CMK (cell line): ENCODE measurements around the gene PGC.

Experiments
- DNase-seq: peaks from one replicate; pipeline ENCODE4 v3.0.0-alpha.2; 2010; ENCODE audit warnings: low read depth

Gene PGC

DNA sequence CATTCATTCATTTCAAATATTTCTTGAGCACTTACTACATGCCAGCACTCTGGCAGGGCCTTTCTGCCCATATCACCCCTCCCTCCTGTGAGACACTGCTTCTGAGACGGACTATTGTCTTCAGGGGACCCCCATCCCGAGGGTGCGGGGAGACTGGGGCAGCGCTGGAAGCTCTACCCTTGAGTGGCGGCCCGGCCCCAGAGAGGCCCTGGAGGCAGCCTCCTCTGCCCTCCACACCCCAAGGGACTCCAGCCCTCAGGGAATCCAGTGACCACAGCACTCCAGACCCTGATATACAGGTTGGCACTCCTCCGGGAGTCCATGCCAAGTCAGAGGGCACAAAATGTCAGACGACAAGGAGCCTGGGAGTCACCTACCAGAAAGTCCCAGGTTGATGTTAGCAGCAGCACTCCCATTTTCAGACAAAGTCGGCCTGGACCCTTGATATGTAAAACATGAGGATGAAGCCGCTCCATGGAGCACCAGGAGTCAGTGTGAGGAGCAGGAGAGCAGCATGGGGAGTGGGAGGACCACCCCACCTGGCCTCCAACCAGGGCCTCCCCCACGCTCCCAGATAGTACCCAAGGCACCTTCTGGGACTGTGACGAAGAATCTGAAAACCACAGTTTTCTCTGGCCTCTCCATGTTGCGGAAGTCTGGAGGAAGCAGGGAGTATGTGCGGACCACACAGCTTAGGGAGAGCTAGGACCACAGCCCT lies 32.5 kb downstream of the PGC start:
- DNase-seq, result no peak

DNA sequence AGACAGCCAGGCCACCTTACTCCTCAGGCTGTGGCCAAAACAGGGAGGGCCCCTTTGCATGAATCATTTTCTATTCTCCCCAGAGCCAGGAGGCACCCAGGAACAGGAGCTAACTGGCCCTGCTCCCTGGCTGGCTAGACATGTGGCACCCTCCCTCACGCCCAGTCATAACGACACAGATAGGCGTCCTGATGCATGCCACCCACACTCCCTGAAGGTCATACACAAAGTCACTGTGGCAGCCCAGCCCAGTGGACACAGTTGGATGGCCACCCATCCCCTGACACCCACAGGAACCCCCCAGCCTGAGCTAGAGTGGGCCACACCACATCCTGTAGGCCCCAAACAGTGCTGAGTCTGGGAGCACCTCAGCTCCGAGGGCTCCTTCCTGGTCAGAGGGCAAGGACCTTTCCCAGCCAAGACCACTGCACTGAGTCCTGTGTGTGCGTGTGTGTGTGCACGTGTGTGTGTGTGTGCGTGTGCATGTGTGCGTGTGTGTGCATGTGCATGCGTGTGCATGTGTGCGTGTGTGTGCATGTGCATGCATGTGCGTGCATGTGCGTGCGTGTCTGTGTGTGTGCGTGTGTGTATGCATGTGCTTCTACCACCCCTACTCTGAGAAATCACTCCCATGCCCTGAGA lies 33.4 kb downstream of the PGC start:
- no peak for DNase-seq

DNA sequence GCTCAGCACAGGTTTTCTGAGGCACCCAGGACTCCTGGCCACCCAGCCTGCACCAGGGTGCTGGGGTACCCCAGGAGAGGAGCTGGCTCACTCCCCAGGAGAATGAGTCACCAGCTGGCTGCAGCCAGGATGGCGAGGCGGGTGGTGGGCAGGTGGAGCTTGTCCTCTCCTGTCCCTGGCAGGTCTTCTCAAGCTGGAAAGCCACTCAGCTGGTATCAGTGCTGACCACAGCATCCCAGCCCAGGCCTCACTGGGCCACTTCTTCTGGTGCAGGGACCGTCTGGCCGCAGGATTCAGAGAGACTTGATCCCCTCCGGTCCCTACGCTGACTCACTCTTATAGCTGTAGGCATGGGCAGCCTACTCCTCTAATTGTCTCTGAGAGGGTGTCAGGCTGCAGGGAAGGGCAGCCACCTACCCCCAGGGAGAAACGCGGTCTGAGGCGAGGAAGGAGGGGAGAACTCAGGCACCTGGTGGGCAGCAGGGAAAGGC lies 34.0 kb downstream of the PGC start:
- no peak for DNase-seq

DNA sequence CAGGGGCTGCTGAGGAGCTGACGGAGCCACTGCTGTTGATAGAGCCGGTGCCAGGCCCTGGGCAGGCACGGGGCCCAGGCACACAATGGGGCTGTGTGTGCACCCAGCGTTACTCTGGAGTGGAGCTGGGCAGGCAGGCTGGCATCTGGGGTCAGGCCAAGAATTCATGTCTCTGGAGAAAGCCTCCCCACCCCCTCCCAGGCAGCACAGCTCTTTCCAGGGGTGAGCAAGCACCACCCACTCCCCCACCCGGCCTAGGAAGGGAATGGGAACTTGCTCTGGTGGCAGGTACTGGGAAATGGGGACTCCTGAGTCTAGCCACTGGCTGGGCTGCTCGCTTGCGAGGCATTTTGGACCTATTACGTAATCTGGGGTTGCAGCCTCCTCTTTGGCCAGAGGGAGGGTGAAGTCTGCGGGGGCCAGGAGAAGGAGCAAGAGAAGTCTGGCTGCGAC lies 34.5 kb downstream of the PGC start:
- DNase-seq, result no peak

DNA sequence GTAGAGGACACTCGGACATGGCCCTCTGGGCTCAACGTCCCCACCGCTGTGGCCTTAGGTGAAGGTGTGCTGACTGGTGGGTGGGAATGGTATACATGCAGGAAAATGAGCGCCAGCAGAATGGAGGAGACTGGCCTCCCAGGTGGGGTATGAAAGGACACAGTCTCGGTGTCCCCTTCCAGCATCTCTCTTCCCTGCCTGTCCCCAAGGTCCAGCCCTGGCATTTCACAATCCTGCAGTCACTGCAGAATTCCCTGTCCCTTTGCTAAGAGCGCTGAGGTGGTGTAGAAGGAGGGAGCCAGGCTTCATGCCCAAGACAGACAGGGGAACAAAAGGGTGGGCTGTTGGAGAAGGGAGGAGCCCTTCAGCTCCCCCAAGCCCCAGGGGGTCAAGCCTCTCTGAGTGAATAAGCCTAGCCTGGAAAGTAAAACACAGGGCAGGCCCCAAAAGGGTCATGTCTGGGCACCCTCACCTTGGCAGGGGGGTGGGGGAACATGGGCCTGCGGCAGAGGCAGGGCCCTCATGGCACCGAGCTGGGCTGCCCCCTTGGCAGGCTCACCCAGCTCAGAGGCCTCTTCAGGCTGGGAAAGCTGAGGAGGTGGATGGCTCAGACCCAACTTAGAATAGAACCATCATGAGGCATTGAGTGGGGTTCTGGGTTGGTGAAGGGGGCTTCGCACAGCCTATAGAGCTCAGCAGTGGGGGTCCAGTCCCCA lies 35.7 kb downstream of the PGC start:
- DNase-seq, result no peak

DNA sequence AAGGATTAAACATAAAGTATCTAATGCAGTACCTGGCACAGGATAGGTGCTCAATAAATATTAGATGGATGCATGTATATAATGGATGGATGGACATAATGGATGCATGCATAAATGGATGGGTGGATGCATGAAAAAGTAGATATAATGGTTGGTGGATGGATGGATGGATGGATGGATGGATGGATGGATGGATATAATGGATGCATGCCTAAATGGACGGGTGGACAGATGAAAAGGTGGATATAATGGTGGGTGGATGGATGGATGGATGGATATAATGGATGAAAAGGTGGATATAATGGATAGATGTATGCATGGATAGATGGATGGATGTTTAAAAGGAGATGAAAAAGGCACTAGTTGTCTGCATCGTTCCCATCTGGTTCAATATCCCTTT lies 37.8 kb downstream of the PGC start:
- no peak for DNase-seq

DNA sequence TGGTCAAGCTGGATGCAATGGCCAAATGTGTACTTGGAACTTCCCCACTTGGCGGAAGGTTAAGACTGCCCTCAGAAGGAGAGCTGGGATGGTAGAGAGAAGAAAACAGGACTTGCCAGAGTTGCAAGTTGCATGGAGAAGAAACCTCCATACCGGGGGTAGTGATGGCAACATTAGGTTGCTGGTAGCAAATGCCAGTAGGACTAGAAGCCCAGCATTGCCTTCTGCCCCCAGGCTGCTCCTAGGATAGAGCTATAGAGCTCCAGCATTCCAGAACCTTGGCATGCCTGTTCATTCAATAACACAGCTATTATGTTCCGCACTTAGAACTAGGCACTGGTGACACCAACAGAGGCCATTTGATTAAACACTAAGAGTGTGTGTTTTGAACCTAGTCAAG lies 38.3 kb downstream of the PGC start:
- DNase-seq, result no peak

DNA sequence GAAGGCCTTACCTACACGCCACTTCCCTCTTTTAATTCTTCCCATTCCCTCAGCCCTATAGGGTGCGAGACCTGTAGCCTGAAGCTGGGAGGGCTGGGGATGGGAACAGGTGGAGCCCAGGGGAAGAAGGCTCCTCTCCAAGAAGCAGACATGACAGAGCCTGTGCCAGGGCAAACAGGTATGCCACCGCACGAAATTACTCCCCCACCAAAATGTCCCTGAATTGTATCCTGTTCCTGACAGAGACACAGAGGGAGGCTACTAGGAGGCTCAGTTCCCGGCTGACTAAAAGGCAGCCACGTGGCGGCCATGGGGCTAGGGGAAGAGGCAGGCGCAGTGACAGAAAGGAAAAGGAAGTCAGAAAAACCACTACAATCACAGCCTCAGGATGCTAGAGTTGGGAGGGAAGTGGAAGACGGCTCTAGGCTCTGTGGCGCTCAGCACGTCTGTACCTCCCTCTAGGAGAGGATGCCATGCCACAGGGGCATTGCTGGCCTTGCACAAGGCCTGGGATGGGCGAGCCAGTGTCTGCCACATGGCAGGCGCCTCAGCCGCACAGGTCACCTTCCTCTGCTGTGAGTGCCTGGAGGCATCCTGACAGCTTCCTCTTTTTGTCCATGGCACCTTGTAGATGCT lies 39.5 kb downstream of the PGC start:
- no peak for DNase-seq

DNA sequence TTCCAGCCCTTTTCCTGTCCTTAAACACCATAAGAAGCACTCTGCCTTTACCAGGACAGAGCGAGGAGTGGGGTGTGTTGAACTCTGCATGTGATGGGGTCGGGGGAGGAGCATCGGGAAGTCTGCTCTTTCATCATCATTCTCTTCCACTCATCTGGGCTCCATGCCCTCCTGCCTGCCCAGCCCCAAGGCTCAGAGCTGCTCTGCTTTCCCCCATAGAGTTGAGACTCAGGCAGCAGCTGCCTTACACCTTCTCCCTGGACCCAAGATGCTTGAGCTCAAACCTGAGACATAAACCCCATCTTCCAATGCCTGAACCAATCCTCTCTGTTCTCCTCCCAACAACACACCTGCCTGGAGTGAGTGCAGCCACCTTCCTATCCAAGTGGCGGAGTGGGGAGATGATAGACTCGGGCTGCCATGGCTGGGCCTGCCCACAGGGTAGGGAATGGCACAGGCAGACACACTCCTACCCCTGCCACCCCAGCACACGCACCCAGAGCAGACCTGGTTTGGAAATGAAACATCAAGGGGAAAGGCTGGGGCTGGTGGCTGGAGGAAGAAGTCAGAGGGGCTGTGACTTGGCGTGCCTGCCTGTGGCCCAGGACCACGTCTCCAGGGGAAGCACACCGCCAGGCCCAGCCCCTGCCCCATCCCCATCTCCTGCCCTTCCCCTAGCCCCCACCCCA lies 40.2 kb downstream of the PGC start:
- DNase-seq, result no peak

DNA sequence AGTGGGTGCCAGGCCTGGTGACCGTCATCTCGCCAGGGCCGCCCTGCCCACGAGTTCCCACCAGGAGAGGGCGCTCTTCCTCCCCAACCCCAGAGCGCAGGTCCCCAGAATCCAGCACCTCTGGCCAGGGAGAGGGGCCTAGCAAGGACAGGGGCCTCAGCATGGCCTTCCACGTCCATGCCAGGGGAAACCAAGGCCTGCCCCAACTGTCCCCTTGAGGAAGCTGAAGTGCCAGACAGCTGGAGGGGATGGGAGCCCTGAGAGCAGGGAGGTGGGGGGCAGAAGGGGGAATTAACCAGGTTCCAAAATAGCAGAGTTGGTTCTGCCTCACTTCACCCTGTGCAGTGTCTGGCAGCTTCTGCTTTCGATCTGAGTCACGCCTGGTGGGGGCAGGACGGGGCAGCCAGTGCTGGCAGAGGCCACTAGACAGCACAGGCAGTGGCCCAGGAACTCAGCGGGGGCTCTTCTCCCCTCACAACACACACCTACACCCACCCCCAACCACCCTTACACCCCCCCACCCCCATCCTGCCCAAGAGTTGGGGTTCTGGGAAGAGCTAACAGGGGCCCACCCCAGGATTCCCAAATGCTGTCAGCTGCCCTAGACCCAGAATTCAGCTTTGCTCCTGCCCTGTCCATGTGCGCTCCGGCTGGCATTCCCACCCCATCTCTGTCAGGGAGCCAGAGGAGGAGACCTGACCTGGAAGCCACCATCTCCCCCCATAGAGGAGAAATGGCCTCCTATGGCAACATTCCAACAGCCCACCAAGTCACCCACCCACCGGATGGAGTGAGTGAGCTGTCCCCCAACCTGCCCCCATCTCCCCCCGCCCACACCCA lies 41.0 kb downstream of the PGC start:
- DNase-seq, result no peak

DNA sequence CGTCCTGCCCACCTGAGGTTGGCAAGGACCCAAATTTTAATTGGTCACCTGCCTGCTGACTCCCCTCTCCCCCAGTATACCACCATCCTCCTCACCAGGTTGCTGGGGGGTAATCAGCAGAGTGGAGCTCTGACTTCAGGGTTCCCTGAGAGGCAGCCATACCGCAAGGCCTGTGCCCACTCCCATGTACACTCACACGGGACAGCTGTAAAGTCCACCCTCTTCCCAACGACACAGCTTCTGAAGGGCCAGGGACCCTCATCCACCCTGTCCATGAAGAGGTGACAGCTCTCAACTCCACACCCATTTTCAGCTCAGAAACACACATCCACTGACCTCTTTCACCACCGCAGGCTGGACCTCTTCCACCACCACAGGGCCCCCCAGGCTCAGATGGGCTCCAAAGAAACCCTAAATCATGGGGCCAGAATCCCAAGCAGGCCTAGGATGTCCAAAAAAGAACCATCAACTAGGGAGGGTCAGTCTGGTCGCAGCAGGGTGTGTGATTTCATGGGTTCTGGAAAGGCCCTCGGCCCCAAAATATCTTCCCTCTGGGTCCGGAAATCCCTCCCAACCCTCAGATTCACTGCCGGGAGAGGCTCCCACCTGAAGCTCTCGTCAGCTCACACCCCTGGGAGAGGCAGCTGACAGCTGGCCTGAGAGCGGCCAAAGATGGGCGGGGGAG lies 41.7 kb downstream of the PGC start:
- no peak for DNase-seq

DNA sequence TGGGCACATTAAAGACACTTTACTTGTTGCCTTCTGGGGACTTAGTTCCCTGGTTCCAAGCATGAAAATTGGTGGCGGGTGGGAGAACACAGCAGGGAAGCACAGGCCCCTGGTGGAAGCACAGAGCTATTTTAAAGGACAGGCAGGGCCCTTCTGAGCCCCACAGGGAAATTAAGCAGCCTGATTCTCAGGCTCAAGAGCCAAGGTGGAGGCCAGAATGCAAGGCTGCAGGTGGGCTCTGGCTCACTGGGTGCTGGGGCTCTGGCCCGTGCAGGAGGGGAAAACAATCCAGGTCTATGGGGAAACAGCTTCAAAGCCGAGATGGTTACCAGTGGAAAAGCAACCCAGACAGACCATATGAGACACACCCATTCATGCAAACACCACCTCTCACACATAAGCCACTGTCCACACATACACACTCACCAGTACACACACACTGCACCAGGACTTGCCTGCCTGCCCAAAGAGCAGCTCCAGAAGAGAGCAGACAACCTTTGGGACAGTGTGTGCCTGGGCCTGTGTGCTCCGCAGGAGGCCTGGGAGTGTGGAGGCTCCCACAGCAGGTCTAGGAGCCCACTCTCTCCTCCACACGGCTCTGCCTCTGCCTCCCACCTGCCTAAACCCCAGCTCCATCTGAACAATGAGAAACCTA lies 42.4 kb downstream of the PGC start:
- DNase-seq, result no peak

DNA sequence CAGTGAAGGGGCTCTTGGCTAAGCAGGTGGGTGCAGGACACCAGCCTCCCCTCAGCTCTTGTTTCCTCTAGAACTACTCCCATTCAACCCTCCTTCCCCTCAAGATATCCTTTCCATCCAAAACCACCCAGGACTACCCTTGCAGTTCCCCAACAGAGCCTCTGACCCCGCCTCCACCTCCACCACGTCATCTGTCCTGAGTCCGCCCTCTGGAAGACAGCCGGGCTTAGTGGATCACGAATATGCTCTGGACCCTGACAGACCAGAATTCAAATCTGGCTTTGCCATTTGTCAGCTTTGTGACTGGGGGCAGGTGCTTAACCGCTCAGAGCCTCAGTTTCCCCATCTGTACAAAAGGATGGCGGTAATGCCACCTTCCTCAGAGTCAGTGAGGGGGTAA lies 43.2 kb downstream of the PGC start:
- no peak for DNase-seq

DNA sequence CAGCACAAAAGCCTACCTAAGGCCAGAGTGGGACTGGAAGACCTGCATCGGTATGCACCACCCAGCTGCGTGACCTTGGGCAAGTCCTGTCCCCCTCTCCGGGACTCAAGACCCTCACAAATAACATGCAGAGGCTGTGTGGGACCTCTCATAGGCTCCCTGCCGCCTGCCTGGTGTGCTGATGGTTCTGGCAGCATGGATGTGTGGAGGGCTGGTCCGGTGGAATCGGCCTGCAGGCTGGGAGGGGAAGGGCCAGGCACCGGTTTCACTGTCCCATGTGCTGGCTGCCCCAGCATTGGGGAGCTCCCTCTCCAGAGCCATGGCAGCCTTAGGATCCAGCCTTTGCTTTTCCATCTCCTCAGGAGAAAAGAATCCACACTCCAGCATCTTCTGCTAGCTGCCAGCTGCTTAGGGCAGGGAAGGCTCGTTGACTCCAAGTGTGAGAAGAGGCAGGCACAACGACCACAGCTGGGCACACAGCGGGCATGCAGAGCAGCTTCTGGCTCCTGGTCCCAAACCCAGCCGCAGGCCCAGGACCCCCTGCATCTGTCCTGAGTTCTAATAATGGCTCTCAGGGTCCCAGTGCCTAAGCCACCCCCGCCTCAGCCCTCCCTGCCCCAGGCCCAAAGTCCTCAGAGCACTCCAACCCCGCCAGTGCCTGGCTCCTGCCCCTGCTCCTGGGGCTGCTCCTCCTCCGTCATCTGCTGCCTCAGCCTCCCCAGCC lies 44.3 kb downstream of the PGC start:
- no peak for DNase-seq

DNA sequence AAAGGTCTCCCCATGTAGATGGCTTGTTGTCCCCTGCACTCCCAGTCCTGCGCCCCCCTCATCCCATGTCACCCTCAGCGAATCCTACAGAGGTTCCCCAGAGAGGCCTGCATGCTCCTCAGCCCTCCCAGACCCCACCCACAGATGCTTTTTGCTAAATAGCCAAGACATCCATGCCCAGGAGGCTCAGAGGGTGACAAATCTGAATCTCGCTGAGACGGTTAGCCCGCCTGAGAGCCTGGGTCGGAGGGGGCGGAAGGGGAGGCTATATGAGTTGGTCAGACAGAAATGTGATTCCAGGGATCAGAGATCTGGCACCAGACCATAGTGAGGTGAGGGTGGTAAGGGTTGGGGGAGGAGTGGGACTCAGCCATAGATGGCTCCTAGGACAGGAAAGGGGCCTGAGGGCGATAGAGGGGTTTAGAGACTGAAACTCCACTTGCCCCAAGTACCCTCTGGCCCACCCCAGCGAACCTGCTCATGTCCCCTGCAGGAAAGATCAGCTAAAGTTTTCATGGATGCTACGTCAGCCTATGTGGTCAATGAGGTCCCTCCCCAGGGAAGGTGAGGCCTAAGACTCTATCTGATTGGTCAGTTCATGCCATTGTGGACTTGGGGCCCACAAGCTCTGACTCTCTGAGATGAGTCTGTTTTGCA lies 45.0 kb downstream of the PGC start:
- DNase-seq, result no peak

DNA sequence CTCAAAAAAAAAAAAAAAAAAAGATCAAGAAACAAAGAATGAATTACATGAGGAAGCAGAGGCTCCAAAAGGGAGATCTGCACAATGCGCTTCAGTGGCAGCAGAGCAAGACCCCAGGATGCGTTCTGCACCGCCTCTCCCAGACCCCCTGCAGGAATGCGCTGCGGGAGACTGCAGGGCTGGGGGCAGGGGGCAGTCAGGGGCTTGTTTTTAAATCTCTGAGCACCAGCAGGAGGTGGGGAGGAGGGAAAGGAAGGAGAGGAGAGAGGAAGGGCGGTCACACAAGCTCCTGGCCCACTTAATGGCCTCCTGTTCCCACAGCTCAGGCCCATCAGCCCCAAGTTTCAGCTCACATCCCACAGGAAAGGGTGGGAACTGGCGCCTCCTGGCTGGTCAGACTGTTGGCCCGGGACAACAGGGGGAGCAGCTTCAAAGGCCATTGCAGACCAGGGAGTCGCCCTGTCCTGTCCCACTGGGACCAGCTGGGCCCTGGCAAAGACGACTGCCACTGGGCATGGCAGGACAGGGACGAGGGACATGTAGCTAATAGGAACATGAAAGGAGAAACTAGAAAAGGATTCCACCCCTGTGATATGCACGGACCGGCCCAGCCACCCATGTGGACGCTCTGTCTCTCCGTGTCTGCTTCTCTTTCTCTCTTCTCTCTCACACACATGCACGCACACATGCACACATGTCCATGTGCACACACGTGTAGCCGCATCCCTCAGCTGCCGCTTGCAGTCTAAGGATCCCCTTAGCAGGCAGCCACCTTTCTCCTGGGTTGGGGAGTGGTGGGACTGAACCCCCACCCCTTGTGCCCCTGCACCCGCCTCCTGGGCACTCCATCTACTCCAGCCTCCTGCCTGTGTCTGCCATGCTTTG lies 46.5 kb downstream of the PGC start:
- no peak for DNase-seq

DNA sequence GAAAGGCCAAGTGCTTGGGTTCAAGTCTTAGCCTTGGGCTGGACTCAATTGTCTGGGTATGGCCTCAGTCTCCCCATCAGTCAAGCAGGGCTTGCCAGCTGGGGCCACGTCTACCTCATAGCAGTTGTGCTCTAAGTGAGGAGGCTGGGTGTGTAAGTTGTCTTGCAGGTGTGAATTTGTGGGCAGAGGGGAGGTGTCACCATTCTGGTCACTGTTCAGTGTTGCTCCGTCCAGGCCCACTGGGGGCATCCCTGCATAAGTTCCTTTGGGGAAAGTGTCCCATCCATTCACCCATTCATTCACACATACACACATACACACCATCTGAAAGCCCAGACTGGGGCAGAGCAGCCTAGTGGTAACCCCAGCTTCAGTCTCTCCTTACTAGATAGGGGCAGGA lies 48.1 kb downstream of the PGC start:
- no peak for DNase-seq
